Left renal pelvis (tissue), 4 donors: Measurements from ENCODE around the gene MYLK4. TPM values are rescaled to one million over a fixed set of nuclear protein-coding genes. Genes with fewer than 3 reads are reported as not detected.
A peak's percentile ranks its signal among the peaks of the same experiment; 100 is the strongest.
"Not testable (repeated sequence)": the region's sequence is repeated elsewhere in the genome, so short reads cannot be mapped to it uniquely, and the experiment has no call there.

Experiments used
- DNase-seq, 4 donors: peaks; one replicate each; pipeline ENCODE4 v3.0.0-alpha.2; 2013; ENCODE audit warnings: low read depth in 4 of 4, low spot score in 3 of 4
- polyA plus RNA-seq, 4 donors: library from polyadenylated mRNA; unstranded; fragments of 120-200 nt; gene quantifications; one replicate each; pipeline ENCODE4 v1.2.1, GENCODE V29; 2013; ENCODE audit not compliant: insufficient read length in 4 of 4

Gene MYLK4
- polyA plus RNA-seq, 4 donors: 1.1 to 1.6 (median 1.3) TPM

DNA sequence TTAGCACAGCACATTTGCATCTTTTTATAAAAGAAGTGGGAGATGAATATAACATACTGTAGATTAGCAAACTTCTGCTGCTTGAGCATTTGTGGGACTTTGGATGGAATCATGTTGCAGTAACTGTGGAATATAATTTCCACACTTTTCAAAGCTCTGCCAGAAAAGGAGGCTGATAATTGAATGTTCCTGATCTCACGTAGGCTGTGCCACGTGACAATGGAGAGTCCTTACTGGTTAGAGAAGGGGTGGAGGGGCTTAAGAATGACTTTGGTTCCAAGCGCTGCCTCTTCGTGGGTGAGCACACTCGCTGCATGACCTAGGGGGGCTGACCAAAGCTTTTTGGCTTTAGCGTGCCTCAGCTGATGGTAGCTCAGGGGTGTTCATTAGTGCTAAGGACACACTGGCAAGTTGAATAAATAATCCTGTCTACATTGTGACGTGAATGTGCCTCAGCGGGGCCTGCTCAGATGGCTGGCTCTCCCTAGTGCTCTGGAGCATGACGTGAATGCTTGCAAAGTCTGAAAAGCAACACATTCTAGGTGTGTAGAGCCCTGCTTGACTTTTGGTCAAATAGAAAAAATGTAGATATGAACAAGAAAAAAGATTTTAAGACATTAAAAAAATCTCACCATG, 29.5 kb upstream of the MYLK4 start:
- no peak for DNase-seq

DNA sequence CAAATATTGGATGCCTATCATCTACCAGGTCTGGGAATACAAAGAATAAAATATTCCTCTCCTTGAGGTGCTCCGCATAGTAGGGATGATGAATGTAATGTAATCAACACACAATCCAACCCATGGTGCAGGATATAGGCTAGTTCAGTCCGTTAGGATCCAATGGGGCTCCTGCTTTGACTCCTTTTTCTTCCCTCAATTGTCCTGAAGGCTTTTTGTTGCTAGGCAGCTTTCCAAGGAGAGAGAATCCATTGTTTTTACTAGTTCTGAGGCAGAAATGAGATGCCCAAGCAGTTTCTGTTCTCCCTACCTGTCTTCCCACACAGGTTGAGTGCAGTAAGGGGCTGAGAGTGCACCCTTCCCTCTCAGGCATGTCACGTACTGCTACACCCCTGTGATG, 26.5 kb upstream of the MYLK4 start:
- no peak for DNase-seq

DNA sequence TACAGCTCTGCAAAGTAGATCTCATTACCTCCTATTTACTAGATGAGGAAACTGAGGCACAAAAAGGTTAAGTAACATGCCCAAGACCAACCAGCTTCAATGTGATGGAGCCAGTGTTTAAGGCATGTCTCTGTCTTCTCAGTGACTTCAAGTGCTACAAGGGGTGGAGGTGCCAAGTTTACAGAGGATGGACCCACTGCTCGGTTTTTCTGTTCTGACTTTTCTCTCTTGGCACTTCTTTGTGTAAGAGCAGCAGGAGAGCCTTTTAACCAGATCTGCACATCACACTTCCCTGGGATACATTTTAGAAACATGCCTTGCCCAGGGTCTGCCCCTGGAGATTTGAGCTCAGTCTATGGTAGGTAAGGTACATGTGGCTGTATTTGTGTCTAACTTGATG, 24.3 kb upstream of the MYLK4 start:
- no peak for DNase-seq

DNA sequence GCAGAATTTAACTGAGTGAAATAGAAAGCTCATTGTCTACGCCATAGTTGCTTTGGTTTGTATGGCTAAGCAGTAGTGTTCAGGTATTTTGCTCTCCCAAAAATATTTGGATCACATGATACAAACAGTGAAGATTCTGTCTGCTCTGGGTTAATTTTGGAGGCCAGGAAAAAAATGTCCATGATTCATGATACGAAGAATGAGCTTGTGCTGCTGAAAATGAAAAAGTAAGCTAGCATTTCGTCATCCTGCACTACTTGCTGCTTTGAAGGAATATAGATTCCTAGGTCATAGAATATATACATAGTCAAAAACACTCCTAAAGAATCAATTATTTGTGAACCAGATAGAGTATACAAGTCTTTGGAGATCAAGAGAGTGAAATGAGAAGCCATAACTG, 22.7 kb upstream of the MYLK4 start:
- DNase-seq: no peak

DNA sequence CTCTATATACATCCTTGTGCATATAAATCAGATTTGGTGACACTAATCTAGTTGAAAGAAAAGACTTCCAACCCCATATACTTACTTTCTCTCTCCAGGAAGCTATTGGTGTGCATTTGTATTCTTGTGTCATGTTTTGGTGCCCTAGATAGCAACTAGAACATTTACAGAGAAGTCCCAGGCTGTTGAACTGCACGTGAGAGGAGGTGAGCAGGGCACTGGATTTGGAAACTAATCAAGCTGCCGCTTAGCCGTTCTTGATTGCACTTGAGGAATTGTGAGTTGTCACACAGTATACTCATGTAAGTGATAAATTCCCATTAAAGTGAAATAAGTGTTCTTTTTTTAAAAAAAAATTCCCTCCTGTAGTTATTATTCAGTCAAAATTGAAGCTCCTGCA, 22.1 kb upstream of the MYLK4 start:
- no peak for DNase-seq

DNA sequence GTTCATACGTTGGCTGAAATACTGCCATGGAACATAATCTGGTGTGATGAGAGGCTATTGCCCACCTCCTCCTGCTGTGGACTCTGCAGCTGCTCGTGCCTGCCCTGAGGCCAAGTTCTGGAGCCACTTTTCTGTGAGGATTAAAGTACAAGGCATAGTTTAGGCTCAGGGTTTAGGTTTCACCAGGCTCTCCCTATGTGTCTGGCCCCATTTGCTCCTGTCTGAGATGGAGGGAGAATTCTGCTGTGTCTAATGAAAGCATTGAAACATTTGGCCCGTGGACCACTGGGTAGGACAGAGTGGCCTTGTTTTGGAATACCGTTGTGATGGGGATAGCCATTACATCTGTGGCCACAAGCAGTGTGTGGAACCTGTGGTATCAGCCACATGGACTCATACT, 20.4 kb upstream of the MYLK4 start:
- DNase-seq: no peak

DNA sequence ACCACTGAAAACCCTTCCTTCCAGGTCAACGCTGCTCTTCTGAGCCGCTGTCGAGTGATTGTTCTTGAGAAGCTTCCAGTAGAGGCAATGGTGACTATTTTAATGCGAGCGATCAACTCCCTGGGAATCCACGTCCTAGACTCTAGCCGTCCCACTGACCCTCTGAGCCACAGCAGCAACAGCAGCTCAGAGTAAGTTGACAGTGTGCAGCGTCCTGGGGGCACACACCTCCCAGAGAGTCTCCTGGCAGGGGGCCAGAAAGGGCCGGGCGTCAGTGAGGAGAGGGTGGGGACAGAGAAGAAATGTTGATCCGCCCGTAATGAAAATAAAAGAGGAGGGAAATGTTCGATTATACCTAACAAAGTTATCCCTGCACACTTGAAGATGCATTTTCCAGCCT, 19.4 kb upstream of the MYLK4 start:
- DNase-seq: no peak

DNA sequence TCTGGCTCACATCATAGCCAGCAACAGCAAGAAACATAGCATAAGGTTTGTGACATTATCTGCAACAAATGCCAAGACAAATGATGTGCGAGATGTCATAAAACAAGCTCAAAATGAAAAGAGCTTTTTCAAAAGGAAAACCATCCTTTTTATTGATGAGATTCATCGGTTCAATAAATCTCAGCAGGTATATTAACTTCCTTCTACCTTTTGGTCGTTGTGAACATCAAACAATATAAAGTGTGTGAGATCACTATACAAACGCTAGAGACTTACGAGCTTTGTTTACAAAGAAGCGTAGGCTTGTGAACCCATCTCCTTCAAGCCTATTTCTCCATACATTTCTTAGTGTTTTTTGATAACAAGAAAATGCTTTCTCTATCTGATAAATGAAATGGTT, 18.0 kb upstream of the MYLK4 start:
- DNase-seq: no peak

DNA sequence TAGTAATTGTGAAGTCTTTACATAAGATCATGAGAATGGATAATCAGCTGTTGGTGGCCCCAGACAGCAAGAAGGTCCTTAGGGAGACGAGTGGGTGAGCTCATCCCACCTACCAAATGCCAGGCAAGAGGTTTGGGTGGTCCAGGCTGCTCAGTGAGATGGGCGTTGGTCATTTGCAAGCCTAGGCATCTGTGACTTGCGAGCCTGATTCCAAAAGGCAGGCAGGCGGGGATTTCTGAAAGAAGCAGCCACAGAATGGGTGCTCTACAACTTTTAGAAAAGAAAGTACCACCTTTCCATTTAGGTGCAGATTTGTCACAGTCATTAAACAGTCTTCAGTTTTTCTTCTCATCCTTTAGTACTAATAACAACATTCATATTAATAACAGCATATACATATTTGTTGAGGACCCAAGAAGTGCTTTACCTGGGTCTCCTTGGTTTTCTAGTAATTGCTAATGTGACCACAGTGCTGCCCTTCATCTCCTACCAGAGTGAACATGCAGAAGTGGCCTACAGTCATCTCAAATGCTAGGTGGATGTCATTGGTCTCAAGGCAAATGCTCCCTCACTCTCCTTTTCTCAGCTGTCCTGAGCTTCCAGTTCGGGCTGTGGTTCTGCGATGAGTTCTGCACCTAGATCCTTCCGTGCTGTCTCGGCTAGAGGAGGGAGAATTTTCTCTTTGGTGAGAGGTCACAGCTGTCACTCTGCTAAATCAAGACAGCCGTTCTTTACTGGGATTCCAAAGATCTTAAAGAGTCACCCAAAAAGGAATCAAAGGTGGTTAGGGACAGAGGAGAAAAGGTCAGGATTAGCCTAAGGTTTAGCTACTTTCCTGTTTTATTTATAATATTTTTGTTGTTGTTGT, 17.2 kb upstream of the MYLK4 start:
- DNase-seq: no peak

DNA sequence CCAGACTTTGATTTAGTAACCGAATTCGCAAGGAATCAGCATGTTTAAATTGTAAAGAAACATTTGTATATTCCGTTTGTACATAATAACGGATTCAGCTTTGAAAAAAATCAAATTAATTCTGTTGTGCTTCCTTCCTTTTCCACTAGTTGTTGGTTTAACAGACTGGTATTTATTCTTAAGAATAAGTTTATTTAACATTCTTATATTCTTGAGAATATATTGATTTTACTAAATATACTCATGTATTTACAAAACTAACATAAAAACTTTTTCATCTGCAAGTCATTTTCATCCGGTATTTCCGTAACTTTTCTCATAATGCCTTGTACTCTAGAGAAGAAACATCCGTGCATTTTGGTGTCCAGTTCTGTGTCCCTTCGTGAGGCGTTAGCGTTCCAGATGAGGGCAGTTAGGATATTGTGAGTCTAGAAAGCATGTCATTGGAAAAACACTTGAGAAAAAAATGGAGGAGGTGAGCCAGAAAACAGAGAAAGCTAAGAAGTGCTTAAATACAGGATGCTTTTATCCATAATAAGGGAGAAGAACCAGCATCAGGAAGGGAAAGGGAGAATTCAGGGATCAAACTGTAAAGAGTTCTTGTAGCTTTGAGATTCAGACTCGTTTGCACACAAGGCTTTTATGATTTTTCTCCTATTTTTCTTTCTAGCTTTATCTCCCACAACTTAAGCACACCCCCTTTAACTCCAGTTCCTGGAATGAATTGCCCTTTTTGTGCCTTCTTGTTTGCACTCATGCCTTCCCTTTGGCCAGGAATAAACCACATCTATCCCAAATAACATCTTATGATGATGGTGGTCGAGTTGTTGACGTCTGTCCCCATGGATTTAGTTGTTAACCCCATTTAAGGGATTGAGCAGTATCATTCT, 16.3 kb upstream of the MYLK4 start:
- no peak for DNase-seq

DNA sequence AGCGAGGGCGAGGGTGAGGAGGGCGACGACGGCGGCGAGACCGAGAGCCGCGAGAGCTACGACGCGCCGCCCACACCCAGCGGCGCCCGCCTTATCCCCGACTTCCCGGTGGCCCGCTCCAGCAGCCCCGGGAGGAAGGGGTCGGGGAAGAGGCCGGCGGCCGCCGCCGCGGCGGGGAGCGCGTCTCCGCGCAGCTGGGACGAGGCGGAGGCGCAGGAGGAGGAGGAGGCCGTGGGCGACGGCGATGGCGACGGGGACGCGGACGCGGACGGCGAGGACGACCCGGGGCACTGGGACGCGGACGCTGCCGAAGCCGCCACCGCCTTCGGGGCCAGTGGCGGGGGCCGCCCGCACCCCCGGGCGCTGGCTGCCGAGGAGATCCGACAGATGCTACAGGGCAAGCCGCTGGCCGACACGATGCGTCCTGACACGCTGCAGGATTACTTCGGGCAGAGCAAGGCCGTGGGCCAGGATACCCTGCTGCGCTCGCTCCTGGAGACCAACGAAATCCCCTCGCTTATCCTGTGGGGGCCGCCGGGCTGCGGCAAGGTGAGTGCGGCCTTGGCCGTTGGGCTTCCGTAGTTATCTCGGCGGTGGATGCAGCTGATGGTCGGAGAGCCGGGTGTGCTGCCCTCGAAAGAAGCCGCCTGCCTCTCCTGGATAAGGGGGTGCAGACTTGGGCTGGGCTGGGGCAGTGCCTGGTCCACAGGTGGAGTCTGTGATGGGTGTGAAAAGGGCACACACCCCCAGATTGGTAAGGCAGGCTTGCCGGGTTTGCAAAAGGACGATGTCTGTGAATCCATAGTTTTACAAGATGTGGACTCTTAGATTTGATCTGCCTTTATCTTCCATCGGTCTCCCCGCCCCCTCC, 15.4 kb upstream of the MYLK4 start:
- DNase-seq: no peak

DNA sequence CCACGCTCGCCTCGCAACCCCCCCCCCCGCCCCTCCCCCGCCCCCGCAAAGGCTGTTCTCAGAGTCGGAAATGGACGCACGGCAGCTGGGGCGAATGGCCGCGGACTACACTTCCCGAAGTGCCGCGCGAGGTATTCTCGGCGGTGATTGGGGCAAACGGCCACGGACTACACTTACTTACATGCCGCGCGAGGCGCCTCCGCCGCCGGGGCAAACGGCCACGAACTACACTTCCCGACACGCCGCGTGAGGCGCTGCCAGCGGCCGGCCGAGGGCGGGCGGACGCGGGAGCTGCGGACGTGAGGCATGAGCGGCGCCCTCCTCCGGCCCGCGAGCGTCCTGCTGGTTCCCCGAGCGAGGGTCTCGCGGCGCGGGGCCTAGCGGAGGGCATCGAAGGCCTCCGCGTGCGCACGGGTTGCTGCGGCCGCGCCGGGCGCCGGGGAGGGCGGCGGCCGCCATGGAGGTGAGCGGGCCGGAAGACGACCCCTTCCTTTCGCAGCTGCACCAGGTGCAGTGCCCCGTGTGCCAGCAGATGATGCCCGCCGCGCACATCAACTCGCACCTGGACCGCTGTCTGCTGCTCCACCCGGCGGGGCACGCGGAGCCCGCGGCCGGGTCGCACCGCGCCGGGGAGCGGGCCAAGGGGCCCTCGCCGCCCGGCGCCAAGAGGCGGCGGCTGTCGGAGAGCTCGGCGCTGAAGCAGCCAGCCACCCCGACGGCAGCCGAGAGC, 14.6 kb upstream of the MYLK4 start, which contains the start of gene WRNIP1:
Gene WRNIP1, plus strand, starts transcription at position 228 of the 730 bp plus-strand sequence. Its CDS starts 230 bp downstream, at position 458.
- DNase-seq: peak; percentile 94 to 99 (median 96)

DNA sequence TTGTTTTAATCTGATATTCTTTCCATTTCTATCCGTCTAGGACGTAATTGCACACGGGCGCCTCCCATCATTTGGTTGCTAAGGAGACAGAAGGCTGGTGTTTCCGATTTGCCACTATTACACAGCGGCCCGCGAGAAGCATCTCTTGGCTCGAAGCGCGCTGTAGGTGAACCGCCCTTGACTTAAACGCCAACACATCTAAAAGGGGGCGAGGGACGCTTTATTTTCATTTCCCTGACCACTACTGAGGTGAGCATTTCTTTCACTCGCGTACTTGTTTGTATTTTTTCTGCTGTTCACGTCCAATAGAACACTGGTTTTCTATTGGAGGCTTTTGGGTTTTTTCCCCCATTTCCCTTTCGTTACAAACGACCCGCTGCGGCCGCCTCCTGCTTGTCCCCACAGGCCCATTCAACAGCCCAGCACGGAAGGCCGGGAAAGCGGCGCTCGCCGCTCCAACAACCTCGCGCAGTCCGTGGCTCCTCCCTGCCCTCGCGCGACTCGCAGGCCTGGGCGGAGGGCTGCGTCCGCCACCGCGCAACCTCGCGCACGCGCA, 14.0 kb upstream of the MYLK4 start:
- peak in 2 of 4 donors; percentile 49 to 60 for DNase-seq

DNA sequence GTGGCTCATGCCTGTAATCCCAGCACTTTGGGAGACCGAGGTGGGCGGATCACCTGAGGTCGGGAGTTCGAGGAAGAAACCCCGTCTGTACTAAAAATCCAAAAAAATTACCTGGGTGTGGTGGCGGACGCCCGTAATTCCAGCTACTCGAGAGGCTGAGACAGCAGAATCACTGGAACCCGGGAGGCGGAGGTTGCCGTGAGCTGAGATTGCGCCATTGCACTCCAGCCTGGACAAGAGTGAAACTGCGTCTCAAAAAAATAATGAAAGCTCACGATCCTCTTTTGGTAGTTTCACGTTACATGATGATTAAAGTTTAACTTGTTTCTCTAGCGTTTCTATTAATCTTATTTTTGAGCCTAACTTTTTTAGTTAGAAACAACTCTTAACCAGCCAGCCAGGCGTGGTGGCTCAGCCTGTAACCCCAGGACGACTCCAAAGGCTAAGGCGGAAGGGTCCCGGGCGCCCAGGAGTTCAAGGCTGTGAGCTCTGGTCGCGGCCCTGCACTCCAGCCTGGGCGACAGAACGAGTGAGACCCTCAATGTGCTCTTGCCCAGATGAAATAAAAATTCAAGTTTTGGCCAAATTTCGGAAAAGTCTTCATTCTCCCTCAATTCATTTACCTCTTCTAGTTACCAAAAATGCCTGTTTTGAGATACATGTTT, 13.3 kb upstream of the MYLK4 start:
- no peak for DNase-seq

DNA sequence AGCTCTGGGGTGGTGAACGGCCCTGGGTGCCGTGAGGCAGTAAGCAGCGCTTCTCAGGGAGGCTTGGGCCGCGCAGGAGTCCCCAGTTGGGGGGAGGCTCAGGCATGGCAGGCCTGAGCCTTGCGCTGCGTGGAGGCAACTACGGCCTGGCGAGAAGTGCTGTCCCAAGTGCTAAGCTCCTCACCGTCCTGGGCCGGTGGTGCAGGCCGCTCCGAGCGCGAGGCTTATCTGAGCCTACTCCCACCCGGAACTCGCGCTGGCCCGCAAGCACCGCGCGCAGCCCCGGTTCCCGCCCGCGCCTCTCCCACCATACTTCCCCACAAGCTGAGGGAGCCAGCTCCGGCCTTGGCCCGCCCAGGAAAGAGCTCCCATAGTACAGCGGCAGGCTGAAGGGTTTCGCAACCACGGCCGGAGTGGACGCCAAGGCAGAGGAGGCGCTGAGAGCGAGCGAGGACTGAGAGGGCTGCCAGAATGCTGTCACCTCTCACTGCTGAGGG, 12.7 kb upstream of the MYLK4 start:
- DNase-seq: no peak

DNA sequence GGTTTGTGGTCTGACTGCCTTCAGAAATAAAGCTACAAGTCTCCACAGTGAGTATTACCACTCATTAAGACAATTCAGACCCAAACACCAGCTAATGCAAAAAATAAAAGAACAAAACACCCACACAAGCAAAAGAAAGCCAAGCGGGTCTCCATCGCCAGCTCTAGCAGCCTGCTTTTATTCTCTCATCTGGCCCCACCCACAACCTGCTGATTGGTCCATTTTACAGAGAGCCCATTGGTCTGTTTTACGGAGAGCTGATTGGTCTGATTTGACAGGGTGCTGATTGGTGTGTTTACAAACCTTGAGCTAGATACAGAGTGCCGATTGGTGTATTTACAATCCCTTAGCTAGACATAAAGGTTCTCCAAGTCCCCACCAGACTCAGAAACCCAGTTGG, 12.1 kb upstream of the MYLK4 start:
- DNase-seq: not testable (repeated sequence)

DNA sequence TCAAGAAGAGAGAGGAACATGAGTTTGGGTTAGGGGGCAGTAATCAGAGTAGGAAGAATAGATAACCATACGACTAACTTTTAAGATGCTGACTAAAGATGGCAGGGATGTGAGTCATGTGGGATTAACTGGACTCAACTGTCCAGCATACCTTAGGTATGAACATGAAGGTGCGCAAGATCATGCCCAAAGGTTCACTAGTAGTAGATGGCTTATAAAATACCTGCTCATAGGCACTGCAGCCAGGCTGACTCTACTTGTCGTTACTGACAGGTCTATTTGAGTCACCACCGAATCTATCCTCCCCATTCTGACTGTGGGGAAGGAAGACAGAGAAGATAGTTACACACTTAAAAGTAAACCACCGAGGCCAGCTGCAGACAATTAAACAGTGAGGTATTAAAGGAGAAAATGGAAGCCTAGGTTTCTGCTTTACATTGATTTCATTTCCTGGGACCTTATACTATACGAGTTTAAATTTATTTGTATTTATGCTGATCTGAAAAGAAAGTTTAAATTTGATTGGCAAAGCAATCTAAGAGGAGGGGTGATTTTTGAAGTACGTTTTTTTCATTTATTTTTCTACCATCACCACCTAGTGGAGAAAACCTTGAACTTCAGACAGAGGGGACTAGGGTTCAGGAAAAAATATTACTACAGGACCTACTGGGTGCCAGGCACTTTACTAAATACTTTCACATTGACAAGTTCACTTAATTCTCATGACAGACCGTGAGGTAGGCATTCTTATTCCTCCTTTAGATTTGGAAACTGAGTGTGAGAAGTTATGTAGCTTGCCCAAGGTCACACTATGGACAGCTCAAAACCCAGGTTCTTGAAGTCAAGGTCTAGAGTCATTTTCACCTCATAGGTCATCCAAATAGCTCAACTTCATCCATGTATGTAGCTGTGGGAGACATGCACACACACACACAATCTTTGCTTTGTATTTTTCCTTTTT, 10.4 kb upstream of the MYLK4 start:
- no peak for DNase-seq
